HEK293 (cell line): ENCODE measurements around the gene KCNMA1.

Experiments used
- CTCF ChIA-PET: fragments of 350-600 bp; formaldehyde crosslinking; extraction: SDS; loops from one replicate; lab custom pipeline; 2021; ENCODE audit warnings: antibody characterized with exemption; lab: Yijun Ruan, JAX
- POLR2A ChIA-PET: fragments of 300-600 bp; formaldehyde crosslinking; extraction: SDS; loops from one replicate; lab custom pipeline; 2020; ENCODE audit warnings: antibody characterized with exemption, inconsistent platforms; lab: Yijun Ruan, JAX
- H3K27ac ChIP-seq: fragments of 200-500 bp; sonication (Bioruptor generic); 2 replicates; pipeline ENCODE4 v1.5.1; 2014; ENCODE audit warnings: low read depth, low read length, control low read depth, inconsistent platforms; ENCODE audit errors: extremely low read depth
- H3K36me3 ChIP-seq, 2 experiments: fragments of 200-500 bp in 1 of 2; sonication (Bioruptor generic) in 1 of 2; 1 replicate in 1 of 2; 2 replicates in 1 of 2; pipeline ENCODE4 v1.5.1; 2014 to 2017; ENCODE audit warnings: inconsistent platforms in 2 of 2, low read length in 2 of 2; ENCODE audit not compliant: control insufficient read depth in 2 of 2, insufficient read depth in 1 of 2
- H3K4me1 ChIP-seq: fragments of 200-500 bp; sonication (Bioruptor generic); 2 replicates; pipeline ENCODE4 v1.5.1; 2014; ENCODE audit warnings: mild to moderate bottlenecking, low read length, inconsistent platforms; ENCODE audit not compliant: control insufficient read depth, insufficient read depth
- H3K4me3 ChIP-seq: 2 replicates; pipeline ENCODE4 v1.5.1; 2011; ENCODE audit warnings: low read depth, mild to moderate bottlenecking, control low read depth, low read length, moderate library complexity
- H3K9me3 ChIP-seq: fragments of 200-500 bp; sonication (Bioruptor generic); 2 replicates; pipeline ENCODE4 v1.5.1; 2014; ENCODE audit warnings: low read depth, low read length, inconsistent platforms; ENCODE audit not compliant: control insufficient read depth, insufficient read depth
- FEZF1 ChIP-seq: fragments of 450-650 bp; formaldehyde crosslinking; IDR thresholded peaks from 2 replicates; pipeline ENCODE4 v1.5.1; 2016; ENCODE audit warnings: missing biosample characterization, missing genetic modification characterization
- GLI2 ChIP-seq: fragments of 450-650 bp; formaldehyde crosslinking; IDR thresholded peaks from 2 replicates; pipeline ENCODE4; 2017; ENCODE audit warnings: missing biosample characterization, missing genetic modification characterization, low read depth, borderline replicate concordance
- GLI4 ChIP-seq: fragments of 450-650 bp; formaldehyde crosslinking; IDR thresholded peaks from 2 replicates; pipeline ENCODE4 v1.5.1; 2016; ENCODE audit warnings: missing biosample characterization, missing genetic modification characterization
- IKZF3 ChIP-seq: fragments of 450-650 bp; IDR thresholded peaks from 2 replicates; pipeline ENCODE4 v1.5.0; 2018; ENCODE audit warnings: missing biosample characterization, mild to moderate bottlenecking, missing genetic modification characterization, moderate library complexity
- PRDM1 ChIP-seq: fragments of 450-650 bp; formaldehyde crosslinking; IDR thresholded peaks from 2 replicates; pipeline ENCODE4; 2016; ENCODE audit warnings: missing biosample characterization, missing genetic modification characterization
- ZFP41 ChIP-seq: fragments of 450-650 bp; formaldehyde crosslinking; IDR thresholded peaks from 2 replicates; pipeline ENCODE4 v1.5.1; 2016; ENCODE audit warnings: missing biosample characterization, missing genetic modification characterization, borderline replicate concordance
- ZNF16 ChIP-seq: fragments of 450-650 bp; formaldehyde crosslinking; IDR thresholded peaks from 2 replicates; pipeline ENCODE4 v1.5.1; 2016; ENCODE audit warnings: low read depth, missing biosample characterization, missing genetic modification characterization
- ZNF366 ChIP-seq: fragments of 450-650 bp; formaldehyde crosslinking; conservative IDR thresholded peaks from 2 replicates; pipeline ENCODE4 v1.5.1; 2016; ENCODE audit warnings: missing biosample characterization, missing genetic modification characterization
- ZNF426 ChIP-seq: fragments of 450-650 bp; formaldehyde crosslinking; IDR thresholded peaks from 2 replicates; pipeline ENCODE4 v1.5.1; 2017; ENCODE audit warnings: missing biosample characterization, missing genetic modification characterization, mild to moderate bottlenecking, inconsistent platforms, moderate library complexity
- ZNF529 ChIP-seq: fragments of 450-650 bp; formaldehyde crosslinking; IDR thresholded peaks from 2 replicates; pipeline ENCODE4 v1.5.1; 2017; ENCODE audit warnings: missing genetic modification characterization, missing biosample characterization; ENCODE audit not compliant: insufficient replicate concordance
- ZNF596 ChIP-seq: fragments of 450-650 bp; IDR thresholded peaks from 2 replicates; pipeline ENCODE4 v1.5.0; 2018; ENCODE audit warnings: missing biosample characterization, mild to moderate bottlenecking, missing genetic modification characterization, moderate library complexity
- ZNF629 ChIP-seq: fragments of 450-650 bp; formaldehyde crosslinking; IDR thresholded peaks from 2 replicates; pipeline ENCODE4 v1.5.1; 2017; ENCODE audit warnings: missing biosample characterization, missing genetic modification characterization
- ZNF830 ChIP-seq: fragments of 450-650 bp; IDR thresholded peaks from 2 replicates; pipeline ENCODE4 v1.5.0; 2018; ENCODE audit warnings: missing biosample characterization, missing genetic modification characterization, low read depth, mild to moderate bottlenecking, moderate library complexity
- TF ChIP-seq, protein P1 (sequence below): fragments of 450-650 bp; formaldehyde crosslinking; conservative IDR thresholded peaks from 2 replicates; pipeline ENCODE4 v1.5.1; 2016; ENCODE audit warnings: low read depth, missing biosample characterization, missing genetic modification characterization
- TF ChIP-seq, protein P2 (sequence below): IDR thresholded peaks from 2 replicates; pipeline ENCODE4 v1.6.1; 2011; ENCODE audit warnings: mild to moderate bottlenecking, low read depth, low read length, borderline replicate concordance
- TF ChIP-seq, protein P3 (sequence below): fragments of 450-650 bp; formaldehyde crosslinking; IDR thresholded peaks from 2 replicates; pipeline ENCODE4 v1.5.1; 2016; ENCODE audit warnings: missing biosample characterization, missing genetic modification characterization
- TF ChIP-seq, protein P4 (sequence below): fragments of 450-650 bp; formaldehyde crosslinking; IDR thresholded peaks from 2 replicates; pipeline ENCODE4 v1.5.1; 2016; ENCODE audit warnings: missing biosample characterization, missing genetic modification characterization
- TF ChIP-seq, protein P5 (sequence below): fragments of 450-650 bp; formaldehyde crosslinking; IDR thresholded peaks from 2 replicates; pipeline ENCODE4 v1.5.1; 2016; ENCODE audit warnings: missing biosample characterization, missing genetic modification characterization, low read depth

The KCNMA1 gene

DNA sequence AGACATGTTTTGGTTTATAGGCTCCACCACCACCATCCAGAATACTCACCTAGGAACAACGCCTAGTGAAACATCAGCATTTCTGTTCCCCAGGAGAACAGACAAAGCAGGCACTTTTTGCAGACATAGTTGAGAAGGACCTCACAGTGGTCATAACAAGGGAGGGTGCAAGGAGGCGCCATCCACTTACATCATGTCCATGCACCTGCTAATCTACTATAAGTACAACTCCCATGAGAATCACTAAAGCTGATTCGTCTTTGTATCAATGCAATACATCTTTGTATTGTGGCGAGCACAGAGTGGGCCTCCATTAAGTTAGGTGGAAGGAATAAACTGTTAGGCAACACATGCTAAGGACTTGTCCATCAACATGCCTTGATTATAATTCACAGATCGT lies 207.1 kb downstream of the KCNMA1 start (continued):
- TF ChIP-seq, protein P1, sequence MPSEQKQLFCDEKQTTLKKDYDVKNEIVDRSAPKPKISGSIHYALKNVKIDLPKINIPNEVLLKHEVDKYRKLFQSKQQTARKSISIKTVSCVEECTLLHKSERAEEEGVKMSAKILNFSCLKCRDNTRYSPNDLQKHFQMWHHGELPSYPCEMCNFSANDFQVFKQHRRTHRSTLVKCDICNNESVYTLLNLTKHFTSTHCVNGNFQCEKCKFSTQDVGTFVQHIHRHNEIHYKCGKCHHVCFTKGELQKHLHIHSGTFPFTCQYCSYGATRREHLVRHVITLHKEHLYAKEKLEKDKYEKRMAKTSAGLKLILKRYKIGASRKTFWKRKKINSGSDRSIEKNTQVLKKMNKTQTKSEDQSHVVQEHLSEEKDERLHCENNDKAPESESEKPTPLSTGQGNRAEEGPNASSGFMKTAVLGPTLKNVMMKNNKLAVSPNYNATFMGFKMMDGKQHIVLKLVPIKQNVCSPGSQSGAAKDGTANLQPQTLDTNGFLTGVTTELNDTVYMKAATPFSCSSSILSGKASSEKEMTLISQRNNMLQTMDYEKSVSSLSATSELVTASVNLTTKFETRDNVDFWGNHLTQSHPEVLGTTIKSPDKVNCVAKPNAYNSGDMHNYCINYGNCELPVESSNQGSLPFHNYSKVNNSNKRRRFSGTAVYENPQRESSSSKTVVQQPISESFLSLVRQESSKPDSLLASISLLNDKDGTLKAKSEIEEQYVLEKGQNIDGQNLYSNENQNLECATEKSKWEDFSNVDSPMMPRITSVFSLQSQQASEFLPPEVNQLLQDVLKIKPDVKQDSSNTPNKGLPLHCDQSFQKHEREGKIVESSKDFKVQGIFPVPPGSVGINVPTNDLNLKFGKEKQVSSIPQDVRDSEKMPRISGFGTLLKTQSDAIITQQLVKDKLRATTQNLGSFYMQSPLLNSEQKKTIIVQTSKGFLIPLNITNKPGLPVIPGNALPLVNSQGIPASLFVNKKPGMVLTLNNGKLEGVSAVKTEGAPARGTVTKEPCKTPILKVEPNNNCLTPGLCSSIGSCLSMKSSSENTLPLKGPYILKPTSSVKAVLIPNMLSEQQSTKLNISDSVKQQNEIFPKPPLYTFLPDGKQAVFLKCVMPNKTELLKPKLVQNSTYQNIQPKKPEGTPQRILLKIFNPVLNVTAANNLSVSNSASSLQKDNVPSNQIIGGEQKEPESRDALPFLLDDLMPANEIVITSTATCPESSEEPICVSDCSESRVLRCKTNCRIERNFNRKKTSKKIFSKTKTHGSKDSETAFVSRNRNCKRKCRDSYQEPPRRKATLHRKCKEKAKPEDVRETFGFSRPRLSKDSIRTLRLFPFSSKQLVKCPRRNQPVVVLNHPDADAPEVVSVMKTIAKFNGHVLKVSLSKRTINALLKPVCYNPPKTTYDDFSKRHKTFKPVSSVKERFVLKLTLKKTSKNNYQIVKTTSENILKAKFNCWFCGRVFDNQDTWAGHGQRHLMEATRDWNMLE: no peak

DNA sequence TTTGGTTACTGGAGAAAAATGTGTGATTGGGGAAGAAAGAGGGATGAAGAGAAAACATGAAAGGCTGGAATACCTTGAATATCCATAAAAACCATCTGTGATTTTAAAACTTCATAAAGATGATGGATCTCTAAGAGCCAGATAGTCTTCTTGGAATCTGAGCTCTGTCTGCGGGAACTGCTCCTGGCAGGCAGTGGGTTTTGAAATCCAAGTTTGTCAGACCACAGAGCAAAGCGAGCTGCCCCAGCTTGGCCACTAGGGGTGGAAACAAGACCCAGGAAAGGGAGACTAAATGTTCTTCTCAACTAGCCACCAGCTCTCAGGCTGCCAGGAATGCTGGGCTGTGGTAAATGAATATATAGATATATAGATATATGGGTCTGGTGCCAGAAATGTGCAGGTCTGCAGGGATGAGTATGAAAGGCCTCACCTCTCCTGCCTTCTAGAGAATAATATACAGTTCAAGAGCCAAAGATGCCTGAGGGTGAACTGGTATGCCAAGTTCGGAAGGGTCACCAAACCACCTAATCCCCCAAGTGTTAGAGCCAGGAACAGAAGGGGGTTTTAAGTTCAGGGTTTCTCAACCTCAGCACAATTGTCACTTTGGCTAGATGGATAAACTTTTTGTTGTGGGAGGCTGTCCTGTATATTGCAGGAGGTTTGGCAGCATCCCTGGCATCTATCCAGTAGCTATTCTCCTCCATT lies 208.8 kb downstream of the KCNMA1 start:
- POLR2A ChIA-PET: no interaction called here
- TF ChIP-seq IKZF3 (no peak), ZNF426 (tag by site-specific recombination) (no peak), ZNF596 (tag by site-specific recombination) (no peak), ZNF366 (tag by site-specific recombination) (no peak), FEZF1 (tag by site-specific recombination) (no peak)
- TF ChIP-seq, protein P2, sequence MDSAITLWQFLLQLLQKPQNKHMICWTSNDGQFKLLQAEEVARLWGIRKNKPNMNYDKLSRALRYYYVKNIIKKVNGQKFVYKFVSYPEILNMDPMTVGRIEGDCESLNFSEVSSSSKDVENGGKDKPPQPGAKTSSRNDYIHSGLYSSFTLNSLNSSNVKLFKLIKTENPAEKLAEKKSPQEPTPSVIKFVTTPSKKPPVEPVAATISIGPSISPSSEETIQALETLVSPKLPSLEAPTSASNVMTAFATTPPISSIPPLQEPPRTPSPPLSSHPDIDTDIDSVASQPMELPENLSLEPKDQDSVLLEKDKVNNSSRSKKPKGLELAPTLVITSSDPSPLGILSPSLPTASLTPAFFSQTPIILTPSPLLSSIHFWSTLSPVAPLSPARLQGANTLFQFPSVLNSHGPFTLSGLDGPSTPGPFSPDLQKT: no peak
- TF ChIP-seq, protein P3, sequence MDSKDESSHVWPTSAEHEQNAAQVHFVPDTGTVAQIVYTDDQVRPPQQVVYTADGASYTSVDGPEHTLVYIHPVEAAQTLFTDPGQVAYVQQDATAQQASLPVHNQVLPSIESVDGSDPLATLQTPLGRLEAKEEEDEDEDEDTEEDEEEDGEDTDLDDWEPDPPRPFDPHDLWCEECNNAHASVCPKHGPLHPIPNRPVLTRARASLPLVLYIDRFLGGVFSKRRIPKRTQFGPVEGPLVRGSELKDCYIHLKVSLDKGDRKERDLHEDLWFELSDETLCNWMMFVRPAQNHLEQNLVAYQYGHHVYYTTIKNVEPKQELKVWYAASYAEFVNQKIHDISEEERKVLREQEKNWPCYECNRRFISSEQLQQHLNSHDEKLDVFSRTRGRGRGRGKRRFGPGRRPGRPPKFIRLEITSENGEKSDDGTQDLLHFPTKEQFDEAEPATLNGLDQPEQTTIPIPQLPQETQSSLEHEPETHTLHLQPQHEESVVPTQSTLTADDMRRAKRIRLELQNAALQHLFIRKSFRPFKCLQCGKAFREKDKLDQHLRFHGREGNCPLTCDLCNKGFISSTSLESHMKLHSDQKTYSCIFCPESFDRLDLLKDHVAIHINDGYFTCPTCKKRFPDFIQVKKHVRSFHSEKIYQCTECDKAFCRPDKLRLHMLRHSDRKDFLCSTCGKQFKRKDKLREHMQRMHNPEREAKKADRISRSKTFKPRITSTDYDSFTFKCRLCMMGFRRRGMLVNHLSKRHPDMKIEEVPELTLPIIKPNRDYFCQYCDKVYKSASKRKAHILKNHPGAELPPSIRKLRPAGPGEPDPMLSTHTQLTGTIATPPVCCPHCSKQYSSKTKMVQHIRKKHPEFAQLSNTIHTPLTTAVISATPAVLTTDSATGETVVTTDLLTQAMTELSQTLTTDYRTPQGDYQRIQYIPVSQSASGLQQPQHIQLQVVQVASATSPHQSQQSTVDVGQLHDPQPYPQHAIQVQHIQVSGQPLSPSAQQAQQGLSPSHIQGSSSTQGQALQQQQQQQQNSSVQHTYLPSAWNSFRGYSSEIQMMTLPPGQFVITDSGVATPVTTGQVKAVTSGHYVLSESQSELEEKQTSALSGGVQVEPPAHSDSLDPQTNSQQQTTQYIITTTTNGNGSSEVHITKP (tag by site-specific recombination): no peak
- no peaks in the 10 kb centered on the region for H3K9me3 ChIP-seq
- no peak overlapping the region for H3K27ac ChIP-seq
- H3K4me1 ChIP-seq: no peaks in the 10 kb centered on the region
- no peak overlapping the region for H3K4me3 ChIP-seq
- no peaks in the 10 kb centered on the region for H3K36me3 ChIP-seq
- CTCF ChIA-PET: interaction anchor here (0.6 to 3.2 kb wide), 19 partner anchors 8 to 263 kb away, joined by 3 to 21 read pairs (median 4); no protein-coding TSS in a partner anchor

DNA sequence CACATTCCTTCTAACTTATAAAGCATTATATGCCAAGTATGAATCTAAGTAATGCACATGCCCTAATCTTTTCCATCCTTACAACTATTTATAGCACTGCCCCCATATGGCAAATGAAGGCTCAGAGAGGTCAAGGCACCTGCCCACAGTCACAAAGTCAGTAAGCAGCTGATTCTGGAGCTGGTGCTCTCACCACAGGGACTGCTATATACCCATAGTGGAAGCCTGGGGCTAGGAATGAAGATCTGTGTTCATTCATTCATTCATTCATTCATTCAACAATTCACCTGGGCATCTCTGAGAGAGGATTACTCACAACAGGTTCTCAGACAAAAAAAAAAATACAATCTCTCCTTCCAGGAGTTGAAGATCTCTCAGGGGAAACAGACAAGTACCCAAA lies 213.4 kb downstream of the KCNMA1 start:
- H3K9me3 ChIP-seq: no peaks in the 10 kb centered on the region
- no peak overlapping the region for H3K4me3 ChIP-seq
- POLR2A ChIA-PET: no interaction called here
- no peaks in the 10 kb centered on the region for H3K4me1 ChIP-seq
- no peaks in the 10 kb centered on the region for H3K36me3 ChIP-seq
- CTCF ChIA-PET: interaction anchor here (1.0 kb wide), 1 partner anchor 16 kb away, joined by 4 read pairs; no protein-coding TSS in a partner anchor
- no peak overlapping the region for H3K27ac ChIP-seq
- TF ChIP-seq ZNF16 (no peak), ZNF830 (tag by site-specific recombination) (no peak), PRDM1 (no peak), ZNF529 (no peak), ZNF629 (tag by site-specific recombination) (no peak), ZFP41 (tag by site-specific recombination) (no peak), GLI4 (tag by site-specific recombination) (no peak), GLI2 (tag by site-specific recombination) (no peak)
- TF ChIP-seq, protein P4, sequence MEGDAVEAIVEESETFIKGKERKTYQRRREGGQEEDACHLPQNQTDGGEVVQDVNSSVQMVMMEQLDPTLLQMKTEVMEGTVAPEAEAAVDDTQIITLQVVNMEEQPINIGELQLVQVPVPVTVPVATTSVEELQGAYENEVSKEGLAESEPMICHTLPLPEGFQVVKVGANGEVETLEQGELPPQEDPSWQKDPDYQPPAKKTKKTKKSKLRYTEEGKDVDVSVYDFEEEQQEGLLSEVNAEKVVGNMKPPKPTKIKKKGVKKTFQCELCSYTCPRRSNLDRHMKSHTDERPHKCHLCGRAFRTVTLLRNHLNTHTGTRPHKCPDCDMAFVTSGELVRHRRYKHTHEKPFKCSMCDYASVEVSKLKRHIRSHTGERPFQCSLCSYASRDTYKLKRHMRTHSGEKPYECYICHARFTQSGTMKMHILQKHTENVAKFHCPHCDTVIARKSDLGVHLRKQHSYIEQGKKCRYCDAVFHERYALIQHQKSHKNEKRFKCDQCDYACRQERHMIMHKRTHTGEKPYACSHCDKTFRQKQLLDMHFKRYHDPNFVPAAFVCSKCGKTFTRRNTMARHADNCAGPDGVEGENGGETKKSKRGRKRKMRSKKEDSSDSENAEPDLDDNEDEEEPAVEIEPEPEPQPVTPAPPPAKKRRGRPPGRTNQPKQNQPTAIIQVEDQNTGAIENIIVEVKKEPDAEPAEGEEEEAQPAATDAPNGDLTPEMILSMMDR: no peak
- TF ChIP-seq, protein P5, sequence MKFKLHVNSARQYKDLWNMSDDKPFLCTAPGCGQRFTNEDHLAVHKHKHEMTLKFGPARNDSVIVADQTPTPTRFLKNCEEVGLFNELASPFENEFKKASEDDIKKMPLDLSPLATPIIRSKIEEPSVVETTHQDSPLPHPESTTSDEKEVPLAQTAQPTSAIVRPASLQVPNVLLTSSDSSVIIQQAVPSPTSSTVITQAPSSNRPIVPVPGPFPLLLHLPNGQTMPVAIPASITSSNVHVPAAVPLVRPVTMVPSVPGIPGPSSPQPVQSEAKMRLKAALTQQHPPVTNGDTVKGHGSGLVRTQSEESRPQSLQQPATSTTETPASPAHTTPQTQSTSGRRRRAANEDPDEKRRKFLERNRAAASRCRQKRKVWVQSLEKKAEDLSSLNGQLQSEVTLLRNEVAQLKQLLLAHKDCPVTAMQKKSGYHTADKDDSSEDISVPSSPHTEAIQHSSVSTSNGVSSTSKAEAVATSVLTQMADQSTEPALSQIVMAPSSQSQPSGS: no peak
